IMR-90 (cell line): ENCODE data around the gene ROR2. TPM values are rescaled to one million over a fixed set of nuclear protein-coding genes. Genes with fewer than 3 reads are reported as not detected.
A peak's percentile ranks its signal among the peaks of the same experiment; 100 is the strongest.

Experiments used
- ATAC-seq: fragments of 200-7000 bp; cut with Tn5 transposase; 2 replicates; pipeline ENCODE4 v1.9.1; 2020; ENCODE audit warnings: low read depth, mild to moderate bottlenecking, moderate library complexity
- BruUV-seq: library from RNA; stranded (reverse); fragments of 400-500 nt; replicated peaks from 2 replicates; lab custom pipeline; 2021; lab: Mats Ljungman, UMichigan
- CTCF ChIA-PET: fragments of 300-600 bp; formaldehyde crosslinking; extraction: SDS; loops from one replicate; lab custom pipeline; 2021; ENCODE audit warnings: antibody characterized with exemption; lab: Yijun Ruan, JAX
- POLR2A ChIA-PET: fragments of 300-600 bp; sonication (Branson Sonifier 250); formaldehyde crosslinking; loops from one replicate; lab custom pipeline; 2022; ENCODE audit warnings: antibody characterized with exemption; ENCODE audit not compliant: unreplicated experiment; lab: Charles Lee
- DNase-seq: peaks from one replicate; pipeline ENCODE4 v3.0.0; 2013
- H2AFZ ChIP-seq: replicated peaks from 2 replicates; pipeline ENCODE3; 2013; ENCODE audit warnings: low read length, mild to moderate bottlenecking; ENCODE audit not compliant: poor library complexity
- H2AK5ac ChIP-seq: 2 replicates; pipeline ENCODE4 v1.6.1; 2013; ENCODE audit warnings: low read depth, low read length, inconsistent platforms
- H2AK9ac ChIP-seq: replicated peaks from 2 replicates; pipeline ENCODE3; 2013; ENCODE audit warnings: mild to moderate bottlenecking, low read depth, low read length, moderate library complexity; ENCODE audit not compliant: poor library complexity
- H2BK120ac ChIP-seq: 2 replicates; pipeline ENCODE4 v1.6.1; 2013; ENCODE audit warnings: low read depth, low read length, inconsistent platforms
- H2BK15ac ChIP-seq: 3 replicates; pipeline ENCODE4 v1.6.1; 2013; ENCODE audit warnings: low read depth, low read length, inconsistent platforms
- H2BK20ac ChIP-seq: 2 replicates; pipeline ENCODE4 v1.6.1; 2013; ENCODE audit warnings: low read depth, mild to moderate bottlenecking, inconsistent platforms, low read length, moderate library complexity
- H2BK5ac ChIP-seq: 2 replicates; pipeline ENCODE4 v1.6.1; 2013; ENCODE audit warnings: mild to moderate bottlenecking, low read depth, low read length, inconsistent platforms; ENCODE audit not compliant: poor library complexity, severe bottlenecking
- H3K14ac ChIP-seq: replicated peaks from 2 replicates; pipeline ENCODE4 v1.6.1; 2013; ENCODE audit warnings: low read depth, low read length, inconsistent platforms
- H3K18ac ChIP-seq: 2 replicates; pipeline ENCODE4 v1.6.1; 2013; ENCODE audit warnings: low read depth, low read length, control low read depth
- H3K23ac ChIP-seq: 2 replicates; pipeline ENCODE4 v1.6.1; 2013; ENCODE audit warnings: low read depth, low read length, inconsistent platforms
- H3K27ac ChIP-seq: 2 replicates; pipeline ENCODE4 v1.5.1; 2013; ENCODE audit warnings: mild to moderate bottlenecking, control low read depth, low read length; ENCODE audit not compliant: insufficient read depth
- H3K27me3 ChIP-seq: 2 replicates; pipeline ENCODE4 v1.6.1; 2013; ENCODE audit warnings: low read length; ENCODE audit not compliant: control insufficient read depth, insufficient read depth
- H3K36me3 ChIP-seq: 2 replicates; pipeline ENCODE4 v1.6.1; 2013; ENCODE audit warnings: low read length, mixed read lengths; ENCODE audit not compliant: control insufficient read depth, insufficient read depth
- H3K4ac ChIP-seq: 2 replicates; pipeline ENCODE4 v1.6.1; 2013; ENCODE audit warnings: low read depth, low read length, inconsistent platforms
- H3K4me1 ChIP-seq: 2 replicates; pipeline ENCODE4 v1.6.1; 2013; ENCODE audit warnings: low read length, mixed read lengths; ENCODE audit not compliant: control insufficient read depth, insufficient read depth
- H3K4me2 ChIP-seq: 2 replicates; pipeline ENCODE4 v1.6.1; 2013; ENCODE audit warnings: low read depth, mild to moderate bottlenecking, control low read depth, low read length, moderate library complexity
- H3K4me3 ChIP-seq: 2 replicates; pipeline ENCODE4 v1.5.1; 2013; ENCODE audit warnings: low read depth, mild to moderate bottlenecking, control low read depth, low read length, moderate library complexity; ENCODE audit not compliant: insufficient read depth
- H3K56ac ChIP-seq: 2 replicates; pipeline ENCODE4 v1.6.1; 2013; ENCODE audit warnings: low read length, inconsistent platforms; ENCODE audit not compliant: insufficient read depth; ENCODE audit errors: extremely low read depth
- H3K79me1 ChIP-seq, 2 experiments: 2 replicates each; pipeline ENCODE4 v1.6.1; 2013; ENCODE audit warnings: low read length in 2 of 2, inconsistent platforms in 1 of 2, low read depth in 1 of 2
- H3K9ac ChIP-seq: 2 replicates; pipeline ENCODE4 v1.6.1; 2013; ENCODE audit warnings: low read depth, low read length, control low read depth
- H3K9me1 ChIP-seq: 2 replicates; pipeline ENCODE4 v1.6.1; 2013; ENCODE audit warnings: low read length, inconsistent platforms; ENCODE audit not compliant: insufficient read depth
- H3K9me3 ChIP-seq: 2 replicates; pipeline ENCODE4 v1.6.1; 2013; ENCODE audit warnings: low read length; ENCODE audit not compliant: control insufficient read depth, insufficient read depth
- H4K20me1 ChIP-seq: 2 replicates; pipeline ENCODE4 v1.6.1; 2013; ENCODE audit warnings: low read length, inconsistent platforms; ENCODE audit not compliant: insufficient read depth
- H4K5ac ChIP-seq: 2 replicates; pipeline ENCODE4 v1.6.1; 2013; ENCODE audit warnings: mild to moderate bottlenecking, low read depth, low read length, control low read depth
- H4K8ac ChIP-seq, 2 experiments: 2 replicates each; pipeline ENCODE4 v1.6.1; 2013; ENCODE audit warnings: low read depth in 2 of 2, low read length in 2 of 2, control low read depth in 1 of 2, inconsistent platforms in 1 of 2
- H4K91ac ChIP-seq: 2 replicates; pipeline ENCODE4 v1.6.1; 2013; ENCODE audit warnings: low read depth, low read length, inconsistent platforms; ENCODE audit not compliant: insufficient read depth
- CTCF ChIP-seq: conservative IDR thresholded peaks from 2 replicates; pipeline ENCODE4 v1.5.1; 2012; ENCODE audit warnings: mild to moderate bottlenecking, low read depth, low read length, improper control_type of control experiment
- MXI1 ChIP-seq: IDR thresholded peaks from 2 replicates; pipeline ENCODE4 v1.6.1; 2012; ENCODE audit warnings: low read depth, mild to moderate bottlenecking, low read length, moderate library complexity, borderline replicate concordance
- WGBS, 2 experiments: methylation state at CpG; one replicate each; pipeline versions ENCODE4 v1.1.5 to v1.1.7; 2013; ENCODE audit warnings: missing lambda C conversion rate in 2 of 2; ENCODE audit not compliant: insufficient read length in 1 of 2; ENCODE audit errors: extremely low coverage in 2 of 2; 5-methylcytosine and 5-hydroxymethylcytosine counted together
- dilution Hi-C: fragments of 300-500 bp; cut with HindIII; formaldehyde crosslinking; loops from one replicate; pipeline ENCODE4 v1.14.3; 2018; ENCODE audit warnings: low sequenced_read_pairs; ENCODE audit not compliant: unreplicated experiment
- in situ Hi-C: fragments of 300-500 bp; cut with MboI; formaldehyde crosslinking; loops from 3 replicates; pipeline ENCODE4 v1.14.3; 2019; ENCODE audit warnings: low sequenced_read_pairs, inconsistent platforms, mixed read lengths
- intact Hi-C: fragments of 100-400 bp; cut with micrococcal nuclease; formaldehyde crosslinking; loops from 2 replicates; pipeline ENCODE4 v1.10.0; 2022
- polyA plus RNA-seq, 3 experiments: library from polyadenylated mRNA; depleted of rRNA; stranded (reverse); fragments of >200 nt; gene quantifications; 2 replicates each; pipeline ENCODE4 v1.2.3, GENCODE V29; 2012; ENCODE audit warnings: low replicate concordance in 1 of 3
- total RNA-seq: library from RNA; depleted of rRNA; stranded (reverse); fragments of >200 nt; gene quantifications from 2 replicates; pipeline ENCODE4 v1.2.3, GENCODE V29; 2012

The ROR2 gene
- total and polyA plus RNA-seq, 2 of the 4 experiments (the other 2 are of a cell fraction): 2.3 to 4.8 TPM

- ChIA-PET CTCF (no interaction called here), POLR2A (no interaction called here)
- Histone ChIP-seq H3K14ac (no peak overlapping the region), H3K18ac (no peak overlapping the region), H3K23ac (no peak overlapping the region), H4K5ac (no peak overlapping the region), H3K9ac (no peak overlapping the region), H3K4me1 (peaks cover 7% of the 10 kb centered on the region), H2AK9ac (no peak overlapping the region), H3K79me1 (no peaks in the 10 kb centered on the region), H4K20me1 (no peaks in the 10 kb centered on the region), H2BK5ac (no peak overlapping the region), H3K9me1 (no peaks in the 10 kb centered on the region), H3K4me3 (no peak overlapping the region), H4K91ac (no peak overlapping the region), H2AK5ac (no peak overlapping the region), H4K8ac (no peak overlapping the region), H3K4ac (no peak overlapping the region), H3K4me2 (no peak overlapping the region), H3K27ac (no peak overlapping the region), H3K27me3 (no peaks in the 10 kb centered on the region), H2BK120ac (no peak overlapping the region), H3K36me3 (no peaks in the 10 kb centered on the region), H2AFZ (no peak overlapping the region), H2BK20ac (no peak overlapping the region), H2BK15ac (no peak overlapping the region), H3K56ac (no peak overlapping the region), H3K9me3 (no peaks in the 10 kb centered on the region)
- intact Hi-C loops: loop anchor here (5.0 kb wide), 1 partner anchor 49 kb away; no protein-coding TSS in a partner anchor
- dilution Hi-C loops: no loop called here
- no TSS peak for BruUV-seq
- TF ChIP-seq CTCF (0 out of 2 replicates have a peak, but pooled peaks have one; percentile 9), MXI1 (no peak)
- no CpG with 5 or more reads among the region's 1 CpG for WGBS, 2 experiments
- ATAC-seq (no peak), DNase-seq (no peak)
- in situ Hi-C loops: no loop called here
These were observed 274.0 kb downstream of the ROR2 start for GRCh38 chr9:91676046-91676445.
